ENCODE data around the gene PPP6R2.

DNA sequence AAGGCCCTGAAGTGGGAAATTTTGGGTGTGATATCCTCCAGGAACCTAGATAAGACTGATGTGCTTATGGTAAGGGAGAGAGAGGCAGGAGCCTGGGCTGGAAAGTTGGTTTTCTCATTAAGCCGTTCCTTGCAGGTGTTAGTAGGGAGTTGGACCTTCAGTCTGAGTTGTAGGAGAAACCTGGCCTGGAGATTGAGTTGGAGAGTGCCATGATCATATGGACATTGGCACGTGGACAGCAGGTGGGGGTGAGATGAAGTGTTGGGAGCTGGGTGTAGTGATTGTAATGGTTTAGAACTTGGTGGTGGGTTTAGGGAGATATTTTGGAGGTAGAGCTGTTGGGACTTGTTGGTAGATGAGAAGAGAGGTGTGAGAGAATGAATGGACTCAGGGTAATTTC is 4.9 kb downstream of the PPP6R2 start:
- TF ChIP-seq, protein P1, sequence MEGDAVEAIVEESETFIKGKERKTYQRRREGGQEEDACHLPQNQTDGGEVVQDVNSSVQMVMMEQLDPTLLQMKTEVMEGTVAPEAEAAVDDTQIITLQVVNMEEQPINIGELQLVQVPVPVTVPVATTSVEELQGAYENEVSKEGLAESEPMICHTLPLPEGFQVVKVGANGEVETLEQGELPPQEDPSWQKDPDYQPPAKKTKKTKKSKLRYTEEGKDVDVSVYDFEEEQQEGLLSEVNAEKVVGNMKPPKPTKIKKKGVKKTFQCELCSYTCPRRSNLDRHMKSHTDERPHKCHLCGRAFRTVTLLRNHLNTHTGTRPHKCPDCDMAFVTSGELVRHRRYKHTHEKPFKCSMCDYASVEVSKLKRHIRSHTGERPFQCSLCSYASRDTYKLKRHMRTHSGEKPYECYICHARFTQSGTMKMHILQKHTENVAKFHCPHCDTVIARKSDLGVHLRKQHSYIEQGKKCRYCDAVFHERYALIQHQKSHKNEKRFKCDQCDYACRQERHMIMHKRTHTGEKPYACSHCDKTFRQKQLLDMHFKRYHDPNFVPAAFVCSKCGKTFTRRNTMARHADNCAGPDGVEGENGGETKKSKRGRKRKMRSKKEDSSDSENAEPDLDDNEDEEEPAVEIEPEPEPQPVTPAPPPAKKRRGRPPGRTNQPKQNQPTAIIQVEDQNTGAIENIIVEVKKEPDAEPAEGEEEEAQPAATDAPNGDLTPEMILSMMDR (conservative IDR thresholded peaks at IDR 0.05; ENCODE audit: low read length): no peak
- no peak for TF ChIP-seq EZH2phosphoT487 (IDR thresholded peaks at IDR 0.05; ENCODE audit: borderline replicate concordance, low read depth, low read length)
